ENCODE data around the gene PIM2.
A peak's percentile ranks its signal among the peaks of the same experiment; 100 is the strongest.

The PIM2 gene

DNA sequence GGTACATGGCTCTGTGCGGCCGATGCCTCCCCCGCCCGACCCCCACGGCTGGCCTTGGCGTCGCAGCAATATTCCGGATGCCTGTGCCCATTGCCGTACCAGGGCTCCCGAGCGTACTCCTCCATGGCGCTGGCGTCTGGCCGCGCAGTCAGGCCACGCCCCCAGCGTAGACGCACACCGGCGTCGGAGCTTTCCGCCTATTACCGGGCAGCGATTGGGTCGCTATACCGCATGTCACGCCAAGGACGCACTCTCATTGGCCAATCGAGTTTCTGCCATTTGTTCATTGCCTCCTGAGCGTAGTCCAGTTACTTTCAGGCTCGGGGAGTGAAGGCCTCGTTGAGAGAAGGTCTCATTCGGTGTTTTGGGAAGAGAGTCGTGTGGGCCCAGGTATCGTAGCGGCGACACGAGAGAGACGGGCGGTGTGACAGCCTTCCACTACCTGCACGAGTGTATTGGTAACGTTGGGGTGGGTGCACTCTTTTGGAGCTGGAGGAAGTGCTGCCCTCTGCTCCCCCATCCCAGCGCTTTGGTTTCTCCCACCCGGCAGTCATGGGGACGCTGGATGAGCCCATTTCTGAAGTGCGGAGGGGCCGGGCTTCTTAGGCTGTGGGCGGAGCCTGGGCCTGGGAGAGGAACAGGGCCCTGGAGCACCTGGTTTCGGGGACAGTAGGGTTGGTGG, 21.1 kb downstream of the PIM2 start, which contains the start of the genes PQBP1 and TIMM17B:
TSS of gene PQBP1 (plus strand) at position 306 of the 682 bp plus-strand sequence. CDS start 580 bp downstream, outside the sequence.
TSS of gene TIMM17B (minus strand) at position 144 of the 682 bp plus-strand sequence. CDS start at position 125, 19 bp downstream.
- peak within 1 kb of the TSS; percentile 91 for H3K4me3 ChIP-seq (ENCODE audit: low read depth, low read length)
- peak; percentile 91 for DNase-seq (ENCODE audit: low read depth)
- TF ChIP-seq, protein P1, sequence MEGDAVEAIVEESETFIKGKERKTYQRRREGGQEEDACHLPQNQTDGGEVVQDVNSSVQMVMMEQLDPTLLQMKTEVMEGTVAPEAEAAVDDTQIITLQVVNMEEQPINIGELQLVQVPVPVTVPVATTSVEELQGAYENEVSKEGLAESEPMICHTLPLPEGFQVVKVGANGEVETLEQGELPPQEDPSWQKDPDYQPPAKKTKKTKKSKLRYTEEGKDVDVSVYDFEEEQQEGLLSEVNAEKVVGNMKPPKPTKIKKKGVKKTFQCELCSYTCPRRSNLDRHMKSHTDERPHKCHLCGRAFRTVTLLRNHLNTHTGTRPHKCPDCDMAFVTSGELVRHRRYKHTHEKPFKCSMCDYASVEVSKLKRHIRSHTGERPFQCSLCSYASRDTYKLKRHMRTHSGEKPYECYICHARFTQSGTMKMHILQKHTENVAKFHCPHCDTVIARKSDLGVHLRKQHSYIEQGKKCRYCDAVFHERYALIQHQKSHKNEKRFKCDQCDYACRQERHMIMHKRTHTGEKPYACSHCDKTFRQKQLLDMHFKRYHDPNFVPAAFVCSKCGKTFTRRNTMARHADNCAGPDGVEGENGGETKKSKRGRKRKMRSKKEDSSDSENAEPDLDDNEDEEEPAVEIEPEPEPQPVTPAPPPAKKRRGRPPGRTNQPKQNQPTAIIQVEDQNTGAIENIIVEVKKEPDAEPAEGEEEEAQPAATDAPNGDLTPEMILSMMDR (IDR thresholded peaks at IDR 0.05; ENCODE audit: low read depth, low read length, missing control alignments), result no peak

DNA sequence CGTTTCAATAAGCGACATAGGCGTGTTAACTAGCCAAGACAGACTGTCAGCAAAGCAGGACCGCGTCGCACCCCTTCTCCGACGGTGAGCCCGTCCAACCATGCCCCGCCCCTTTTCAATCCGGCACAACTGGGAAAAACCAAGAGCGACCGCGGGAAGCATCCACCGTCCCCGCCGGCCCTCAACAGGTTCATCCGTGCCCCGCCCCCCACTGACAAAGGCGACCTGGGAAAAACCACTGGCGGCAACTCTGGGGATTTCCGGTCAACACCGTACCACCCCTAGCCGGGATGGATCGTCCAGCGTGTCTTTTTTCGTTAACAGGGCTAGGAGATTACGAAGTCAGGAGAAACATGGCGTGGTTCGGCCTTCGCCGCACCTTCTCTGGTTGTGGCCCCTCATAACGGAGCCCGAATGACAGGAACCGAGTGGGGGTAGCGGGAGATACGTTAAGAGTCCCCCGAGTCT, 21.6 kb downstream of the PIM2 start:
- peak overlapping the region; percentile 91 for H3K4me3 ChIP-seq (ENCODE audit: low read depth, low read length)
- no peak for DNase-seq (ENCODE audit: low read depth)
- TF ChIP-seq, protein P1 (IDR thresholded peaks at IDR 0.05; ENCODE audit: low read depth, low read length, missing control alignments), result no peak

DNA sequence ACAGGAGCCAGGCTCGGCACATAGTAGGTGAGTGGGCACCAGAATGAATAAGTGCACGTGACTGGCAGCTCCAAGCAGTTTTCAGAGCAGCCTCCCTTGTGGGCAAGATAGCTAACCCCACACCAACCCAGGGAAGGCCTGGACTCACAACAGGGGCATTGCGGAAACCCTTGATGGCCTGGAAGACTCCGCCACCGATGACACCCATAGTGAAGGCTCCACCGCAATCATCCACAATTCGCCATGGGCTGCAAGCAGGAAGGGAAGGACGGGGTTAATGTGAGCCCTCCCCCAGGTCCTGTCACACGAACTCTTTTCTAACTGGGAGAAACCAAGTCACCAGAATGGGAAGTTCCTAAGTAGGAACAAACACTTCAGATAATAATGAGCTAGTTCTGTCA, 22.2 kb downstream of the PIM2 start:
- TF ChIP-seq, protein P1 (IDR thresholded peaks at IDR 0.05; ENCODE audit: low read depth, low read length, missing control alignments), result no peak
- H3K4me3 ChIP-seq (ENCODE audit: low read depth, low read length), result peak overlapping the region; percentile 91
- DNase-seq (ENCODE audit: low read depth), result no peak

DNA sequence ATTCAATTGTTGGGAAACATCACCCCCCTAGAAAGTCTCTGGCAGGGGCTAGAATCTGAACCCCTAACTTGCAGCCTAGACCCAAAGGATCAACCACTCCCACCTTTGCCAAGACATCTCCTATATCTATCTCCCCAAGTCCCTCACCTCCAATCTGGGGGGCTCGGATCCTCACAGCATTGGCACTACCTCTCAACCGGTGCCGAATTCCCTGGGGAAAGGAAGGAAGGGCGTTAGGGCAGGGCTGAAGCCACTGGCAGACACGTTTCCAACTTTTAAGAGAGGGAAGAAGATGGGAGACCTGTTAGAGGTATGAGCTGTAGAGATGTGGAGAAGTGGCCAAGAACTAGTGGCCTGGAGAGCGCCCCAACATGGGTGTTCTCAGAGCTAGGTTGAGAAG, 23.9 kb downstream of the PIM2 start:
- TF ChIP-seq, protein P1 (IDR thresholded peaks at IDR 0.05; ENCODE audit: low read depth, low read length, missing control alignments), result no peak
- no peak overlapping the region for H3K4me3 ChIP-seq (ENCODE audit: low read depth, low read length)
- no peak for DNase-seq (ENCODE audit: low read depth)

DNA sequence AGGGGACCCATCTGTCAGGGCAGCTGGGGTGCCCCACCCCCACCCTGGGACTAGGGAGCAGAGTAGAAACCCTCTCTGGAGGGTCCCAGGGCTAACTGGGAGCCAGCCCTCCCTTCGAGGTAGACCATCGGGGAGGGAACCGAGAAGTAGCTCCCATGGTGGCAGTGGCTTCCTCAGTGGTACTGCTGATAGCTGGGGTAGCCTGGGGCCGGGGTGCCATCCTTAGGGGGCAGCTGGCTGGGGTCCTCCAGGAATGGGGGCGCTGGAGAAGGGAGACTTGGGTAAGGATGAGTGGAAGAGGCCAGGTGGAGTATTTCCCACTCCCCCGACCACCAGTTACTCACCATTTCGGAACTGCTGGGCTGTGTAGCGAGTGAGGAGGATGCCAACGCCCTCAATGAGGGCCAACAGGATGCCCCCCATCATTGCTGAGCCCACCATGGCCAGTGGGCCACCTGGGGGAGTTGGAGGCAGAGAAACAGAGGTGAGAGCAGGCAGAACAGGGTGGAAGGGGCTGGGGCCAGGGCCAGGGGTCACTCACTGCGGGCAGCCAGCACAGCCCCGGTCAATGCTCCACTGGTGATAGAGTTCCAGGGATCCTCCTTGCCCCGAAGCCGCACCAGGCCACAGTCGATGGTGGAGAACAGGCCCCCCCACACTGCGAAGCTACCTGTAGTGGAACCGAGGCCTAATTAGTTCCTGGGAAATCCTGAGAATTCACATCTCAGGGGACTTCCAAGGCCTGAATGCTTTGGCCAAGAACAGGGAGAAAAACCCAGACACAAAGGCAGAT, 25.1 kb downstream of the PIM2 start:
- TF ChIP-seq, protein P1 (IDR thresholded peaks at IDR 0.05; ENCODE audit: low read depth, low read length, missing control alignments), result no peak
- no peak overlapping the region for H3K4me3 ChIP-seq (ENCODE audit: low read depth, low read length)
- no peak for DNase-seq (ENCODE audit: low read depth)

DNA sequence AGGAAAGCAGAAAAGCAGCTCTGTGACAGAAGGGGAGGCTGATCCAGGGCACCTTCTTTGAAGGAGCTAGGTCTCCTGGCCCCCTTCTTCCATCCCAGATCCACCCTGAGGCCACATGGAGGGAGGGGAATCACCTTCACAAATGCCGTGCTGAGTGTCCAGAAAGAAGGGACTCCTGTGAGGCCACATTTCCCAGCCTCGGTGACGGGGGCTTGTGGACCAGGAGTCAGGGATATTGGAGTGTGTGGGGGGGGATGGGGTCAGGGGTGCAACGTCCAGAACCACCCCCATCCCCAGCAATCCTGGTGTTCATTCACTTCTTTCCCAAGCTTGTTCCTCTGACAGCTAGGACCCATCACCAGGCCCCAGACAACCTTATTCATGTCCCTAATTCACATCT, 25.9 kb downstream of the PIM2 start:
- TF ChIP-seq, protein P1 (IDR thresholded peaks at IDR 0.05; ENCODE audit: low read depth, low read length, missing control alignments), result no peak
- no peak overlapping the region for H3K4me3 ChIP-seq (ENCODE audit: low read depth, low read length)
- DNase-seq (ENCODE audit: low read depth), result no peak
